ENCODE data around the gene MGRN1. TPM values are rescaled to one million over a fixed set of nuclear protein-coding genes. Genes with fewer than 3 reads are reported as not detected.
A peak's percentile ranks its signal among the peaks of the same experiment; 100 is the strongest.

Gene MGRN1
- total RNA-seq, 2 donors from 2014 or later: 56.0 to 64.5 TPM

DNA sequence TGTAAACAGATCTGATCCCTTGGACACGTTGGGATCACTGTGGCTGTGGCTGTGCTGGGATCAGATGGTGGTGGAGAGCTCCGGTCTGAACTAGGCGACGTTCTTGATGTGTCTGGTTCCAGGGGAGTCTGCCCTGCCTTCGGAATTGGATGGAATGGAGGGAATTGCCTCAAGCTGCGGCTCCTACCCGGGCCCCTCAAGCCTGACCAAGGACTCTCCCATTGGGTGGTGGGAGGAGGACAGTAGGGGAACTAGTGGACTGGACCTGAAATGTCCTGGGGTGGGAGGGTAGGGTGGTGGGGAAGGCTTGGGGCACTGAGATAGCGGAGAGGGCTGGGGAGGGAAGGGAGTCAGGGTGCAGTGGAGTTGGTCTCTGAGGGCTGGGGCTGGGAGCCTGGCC is 6.7 kb upstream of the MGRN1 start:
- ATAC-seq (ENCODE audit: insufficient number of reproducible peaks, low FRiP score, low read depth) (no peak), DNase-seq (ENCODE audit: low spot score) (no peak)
- Histone ChIP-seq H3K36me3 (no peaks in the 10 kb centered on the region), H3K4me3 (no peak overlapping the region), H3K4me1 (ENCODE audit: control insufficient read depth in 1 of 2, low read depth in 2 of 2) (peaks cover 23 to 39% of the 10 kb centered on the region in 2 donors), H3K27me3 (replicated peaks; ENCODE audit: insufficient read depth) (no peaks in the 10 kb centered on the region), H3K9me3 (no peaks in the 10 kb centered on the region), H3K27ac (peak overlapping the region; percentile 99)
- TF ChIP-seq, protein P1, sequence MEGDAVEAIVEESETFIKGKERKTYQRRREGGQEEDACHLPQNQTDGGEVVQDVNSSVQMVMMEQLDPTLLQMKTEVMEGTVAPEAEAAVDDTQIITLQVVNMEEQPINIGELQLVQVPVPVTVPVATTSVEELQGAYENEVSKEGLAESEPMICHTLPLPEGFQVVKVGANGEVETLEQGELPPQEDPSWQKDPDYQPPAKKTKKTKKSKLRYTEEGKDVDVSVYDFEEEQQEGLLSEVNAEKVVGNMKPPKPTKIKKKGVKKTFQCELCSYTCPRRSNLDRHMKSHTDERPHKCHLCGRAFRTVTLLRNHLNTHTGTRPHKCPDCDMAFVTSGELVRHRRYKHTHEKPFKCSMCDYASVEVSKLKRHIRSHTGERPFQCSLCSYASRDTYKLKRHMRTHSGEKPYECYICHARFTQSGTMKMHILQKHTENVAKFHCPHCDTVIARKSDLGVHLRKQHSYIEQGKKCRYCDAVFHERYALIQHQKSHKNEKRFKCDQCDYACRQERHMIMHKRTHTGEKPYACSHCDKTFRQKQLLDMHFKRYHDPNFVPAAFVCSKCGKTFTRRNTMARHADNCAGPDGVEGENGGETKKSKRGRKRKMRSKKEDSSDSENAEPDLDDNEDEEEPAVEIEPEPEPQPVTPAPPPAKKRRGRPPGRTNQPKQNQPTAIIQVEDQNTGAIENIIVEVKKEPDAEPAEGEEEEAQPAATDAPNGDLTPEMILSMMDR (IDR thresholded peaks at IDR 0.05): no peak

DNA sequence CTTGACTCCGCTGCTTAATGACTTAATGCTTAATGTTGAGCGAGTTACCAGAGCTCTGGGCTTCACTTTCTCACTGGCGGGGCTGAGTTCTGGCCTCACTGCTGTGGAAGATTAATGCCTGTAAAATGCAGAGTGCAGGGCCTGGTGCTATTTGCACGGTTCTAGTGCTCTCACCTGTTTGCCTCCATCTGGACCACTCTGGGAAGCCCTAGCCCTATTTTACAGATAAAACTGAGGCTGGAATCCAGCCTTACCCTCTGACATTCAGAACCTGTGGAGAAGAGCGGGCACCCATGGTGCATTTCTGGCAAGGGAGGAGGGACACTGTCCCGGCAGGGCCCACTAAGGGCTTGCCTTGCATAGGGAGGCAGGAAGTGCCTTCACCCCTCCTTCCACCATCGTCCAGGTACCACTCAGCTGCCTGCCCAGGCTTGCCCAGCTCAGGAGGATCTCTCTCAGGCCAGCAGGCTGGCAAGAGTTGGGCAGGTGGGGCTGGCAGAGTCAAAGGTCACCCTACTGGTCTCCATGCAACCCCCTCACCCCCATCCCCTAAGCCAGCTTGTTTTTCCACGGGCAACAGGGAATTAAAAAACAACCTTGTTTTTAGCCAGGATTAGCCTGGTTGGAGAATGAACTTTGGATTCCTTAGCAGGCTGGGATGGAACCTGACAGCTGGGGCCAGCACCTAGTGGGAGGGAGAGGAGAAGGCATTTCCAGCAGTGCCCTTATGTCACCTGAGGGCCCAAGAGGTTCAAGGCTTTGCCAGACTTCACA is 5.8 kb upstream of the MGRN1 start:
- no peak overlapping the region for H3K4me3 ChIP-seq
- DNase-seq (ENCODE audit: low spot score) (no peak), ATAC-seq (ENCODE audit: insufficient number of reproducible peaks, low FRiP score, low read depth) (no peak)
- no peaks in the 10 kb centered on the region for H3K36me3 ChIP-seq
- TF ChIP-seq, protein P1 (IDR thresholded peaks at IDR 0.05): no peak
- peaks cover 17 to 31% of the 10 kb centered on the region in 2 donors for H3K4me1 ChIP-seq (ENCODE audit: control insufficient read depth in 1 of 2, low read depth in 2 of 2)
- peak overlapping the region in 1 of 2 donors; percentile 99 for H3K27ac ChIP-seq
- no peaks in the 10 kb centered on the region for H3K27me3 ChIP-seq (replicated peaks; ENCODE audit: insufficient read depth)
- H3K9me3 ChIP-seq: no peaks in the 10 kb centered on the region

DNA sequence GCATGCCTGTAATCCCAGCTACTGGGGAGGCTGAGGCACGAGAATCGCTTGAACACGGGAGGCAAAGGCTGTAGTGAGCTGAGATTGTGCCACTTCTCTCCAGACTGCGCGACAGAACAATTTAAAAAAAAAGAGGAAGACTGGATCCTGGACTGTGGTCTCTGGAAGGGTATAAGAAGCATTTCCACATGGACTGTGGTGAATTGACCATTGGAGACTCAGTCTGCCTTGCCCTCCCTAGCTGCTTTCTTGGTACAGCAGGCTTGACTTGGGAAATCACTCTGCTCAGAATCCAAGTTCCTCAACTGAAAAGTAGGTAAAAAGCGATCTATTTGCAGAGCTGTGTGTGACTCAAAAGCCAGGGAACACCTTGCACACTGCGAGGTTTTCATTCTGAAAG is 1.0 kb upstream of the MGRN1 start:
- no peak overlapping the region for H3K27ac ChIP-seq
- H3K36me3 ChIP-seq: no peaks in the 10 kb centered on the region
- DNase-seq (ENCODE audit: low spot score) (no peak), ATAC-seq (ENCODE audit: insufficient number of reproducible peaks, low FRiP score, low read depth) (no peak)
- peak overlapping the region; percentile 96 for H3K4me3 ChIP-seq
- no peaks in the 10 kb centered on the region for H3K27me3 ChIP-seq (replicated peaks; ENCODE audit: insufficient read depth)
- H3K9me3 ChIP-seq: no peaks in the 10 kb centered on the region
- peaks cover 16 to 21% of the 10 kb centered on the region in 2 donors for H3K4me1 ChIP-seq (ENCODE audit: control insufficient read depth in 1 of 2, low read depth in 2 of 2)
- TF ChIP-seq, protein P1 (IDR thresholded peaks at IDR 0.05): no peak

DNA sequence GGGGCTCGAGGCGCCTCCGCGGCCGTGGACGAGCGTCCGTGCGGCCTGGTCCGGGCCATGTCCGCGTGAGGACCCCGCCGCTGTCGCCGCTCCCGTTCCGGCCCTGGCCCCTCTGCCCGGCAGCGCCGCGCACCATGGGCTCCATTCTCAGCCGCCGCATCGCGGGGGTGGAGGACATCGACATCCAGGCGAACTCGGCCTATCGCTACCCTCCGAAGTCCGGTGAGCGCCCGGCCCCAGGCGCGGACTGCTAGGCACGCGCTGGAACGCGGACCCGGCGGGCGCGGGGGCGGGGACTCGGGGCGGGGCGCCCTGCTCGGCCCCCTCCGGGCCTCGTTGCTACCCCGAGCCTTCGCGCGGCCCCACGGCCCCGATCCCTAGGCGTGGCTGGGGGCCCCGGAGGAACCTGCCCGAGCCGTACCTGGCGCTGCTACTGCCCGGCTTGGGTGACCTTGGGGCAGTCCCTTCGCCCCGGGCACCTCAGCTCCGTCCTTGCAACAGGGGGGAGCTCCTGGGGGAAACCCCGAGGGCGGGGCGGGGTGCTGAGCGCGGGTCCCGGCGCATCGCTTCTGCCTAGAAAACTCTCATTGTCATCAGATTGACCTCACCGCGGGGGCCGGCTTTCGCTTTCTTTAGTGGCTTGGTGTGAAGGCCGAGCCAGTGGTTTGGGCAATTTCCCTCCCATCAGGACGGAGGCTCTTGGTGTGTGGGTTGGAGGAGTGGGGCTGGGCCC is 367 bp downstream of the MGRN1 start:
- peaks cover 16 to 21% of the 10 kb centered on the region in 2 donors for H3K4me1 ChIP-seq (ENCODE audit: control insufficient read depth in 1 of 2, low read depth in 2 of 2)

More for the DNA sequence above, 367 bp downstream of the MGRN1 start:
- peak overlapping the region; percentile 82 to 88 for H3K27ac ChIP-seq
- peak overlapping the region; percentile 96 for H3K4me3 ChIP-seq
- TF ChIP-seq, protein P1 (IDR thresholded peaks at IDR 0.05): no peak
- DNase-seq (ENCODE audit: low spot score) (peak; percentile 33), ATAC-seq (ENCODE audit: insufficient number of reproducible peaks, low FRiP score, low read depth) (peak; percentile 10)
- H3K9me3 ChIP-seq: no peaks in the 10 kb centered on the region
- H3K27me3 ChIP-seq (replicated peaks; ENCODE audit: insufficient read depth): no peaks in the 10 kb centered on the region
- no peaks in the 10 kb centered on the region for H3K36me3 ChIP-seq

All from thoracic aorta (tissue), 2 donors.